HL-60/S4 treated with retinoic acid at 250 ng/mL for 4 days and 3 days (cell line): ENCODE measurements around the gene EPHB1.

Experiments
- in situ Hi-C: fragments of 300-500 bp; cut with MboI; formaldehyde crosslinking; loops from 2 replicates; pipeline ENCODE4 v1.7.0; 2022; ENCODE audit warnings: low sequenced_read_pairs

EPHB1 gene

DNA sequence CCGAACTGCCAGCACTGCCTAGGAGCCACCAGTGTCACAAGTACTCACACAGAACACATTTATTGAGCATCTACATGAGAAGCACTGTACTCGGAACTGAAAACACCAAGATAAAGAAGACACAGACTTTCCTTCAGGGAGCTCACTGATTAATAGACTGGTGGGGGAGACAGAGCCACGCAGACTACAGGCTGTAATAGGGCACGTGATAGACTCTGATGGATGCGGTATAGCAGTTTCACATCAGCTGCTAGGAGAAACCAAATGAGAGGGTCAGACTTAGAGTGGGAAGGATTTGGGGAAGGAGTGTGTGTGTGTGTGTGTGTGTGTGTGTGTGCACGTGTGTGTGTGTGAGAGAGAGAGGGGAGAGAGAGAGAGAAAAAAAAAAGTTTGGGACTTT lies 12.1 kb downstream of the EPHB1 start:
- in situ Hi-C loops, result no loop called here

DNA sequence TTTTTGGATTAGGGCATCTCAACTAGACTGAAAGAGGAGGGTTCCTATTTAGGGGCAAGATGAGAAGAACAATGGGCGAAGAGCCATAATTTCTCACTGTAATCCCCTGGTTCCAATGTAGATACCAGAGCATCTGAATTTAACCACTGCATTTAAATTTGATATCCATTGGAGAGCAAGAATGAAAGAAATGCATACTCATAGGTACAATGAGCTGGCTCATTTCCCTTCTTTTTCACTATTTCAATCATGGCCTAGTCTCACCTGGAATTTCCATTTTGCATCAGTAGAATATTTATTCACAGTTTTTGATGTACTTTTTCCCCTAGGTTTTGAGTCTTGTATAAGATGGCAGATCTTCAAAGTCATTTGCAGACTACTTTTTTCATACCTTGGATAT lies 13.8 kb downstream of the EPHB1 start:
- in situ Hi-C loops, result no loop called here

DNA sequence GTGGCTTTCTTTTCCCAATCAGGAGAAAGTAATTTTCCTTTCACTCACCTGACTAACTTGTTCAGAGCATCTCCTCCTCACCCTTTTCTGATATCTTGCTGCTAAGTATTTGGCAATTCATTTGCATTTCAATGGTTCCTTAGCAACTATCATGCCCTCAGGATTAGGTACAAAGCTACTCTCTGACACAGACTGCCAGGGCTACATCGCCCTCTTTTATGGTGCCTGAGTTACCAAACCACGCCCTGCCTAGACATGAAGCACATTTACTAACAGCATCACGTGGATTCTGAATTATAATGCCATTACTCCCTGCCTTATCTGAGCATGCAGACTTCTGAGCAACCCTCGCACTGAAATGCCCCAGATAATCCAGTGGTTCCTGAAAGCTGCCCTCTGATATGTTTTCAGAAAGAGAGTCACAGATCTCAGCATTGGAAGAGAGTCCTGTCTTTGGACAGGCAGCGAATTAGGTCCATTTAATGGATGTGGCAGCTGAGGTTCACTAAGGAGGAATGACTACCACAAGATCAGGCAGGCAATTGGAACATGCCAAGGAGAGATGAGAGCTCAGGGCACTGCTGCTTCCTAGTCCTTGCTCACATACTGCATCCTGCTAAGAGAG lies 14.5 kb downstream of the EPHB1 start:
- in situ Hi-C loops, result no loop called here

GRCh38 chr3:134810052-134810435 lies 15.0 kb downstream of the EPHB1 start:
- in situ Hi-C loops, result no loop called here

DNA sequence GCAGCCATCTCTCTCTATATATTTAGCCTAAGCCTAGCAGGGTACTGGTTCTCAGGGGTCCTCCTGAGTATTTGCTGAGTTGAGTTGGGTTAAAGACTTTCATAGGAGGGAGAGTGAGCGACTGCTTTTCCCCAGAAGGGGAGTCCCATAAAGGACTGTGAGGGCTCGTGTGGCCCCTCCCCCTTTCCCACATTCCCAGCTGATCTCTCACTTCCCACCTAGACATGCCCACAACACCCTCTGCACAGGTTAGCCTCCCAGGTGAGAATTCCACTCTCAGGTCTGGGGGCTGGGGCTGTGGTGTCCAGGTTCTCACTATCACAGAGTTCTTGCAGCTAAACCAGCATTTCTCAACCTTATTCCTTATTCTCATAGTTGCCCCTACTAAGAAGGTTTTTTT lies 15.8 kb downstream of the EPHB1 start:
- in situ Hi-C loops, result no loop called here

DNA sequence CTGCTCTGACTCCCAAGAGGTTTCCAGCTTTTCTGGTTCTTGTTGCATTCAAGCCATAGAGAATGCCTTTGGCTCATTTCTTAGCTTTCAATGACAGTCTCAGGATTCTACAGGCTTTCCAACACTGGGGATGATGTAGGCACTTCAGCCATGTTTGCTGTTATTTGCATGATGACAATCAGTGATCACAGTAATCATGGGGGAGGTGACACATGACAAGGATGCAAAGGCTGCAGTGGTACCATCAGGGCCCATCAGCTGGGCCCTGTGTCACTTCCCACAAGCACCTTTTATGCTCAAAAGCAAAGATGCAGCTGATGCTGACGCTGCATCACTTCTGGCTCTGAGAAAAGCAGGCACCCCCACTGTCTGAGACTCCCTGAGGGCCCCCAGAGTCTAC lies 18.6 kb downstream of the EPHB1 start:
- in situ Hi-C loops, result no loop called here

DNA sequence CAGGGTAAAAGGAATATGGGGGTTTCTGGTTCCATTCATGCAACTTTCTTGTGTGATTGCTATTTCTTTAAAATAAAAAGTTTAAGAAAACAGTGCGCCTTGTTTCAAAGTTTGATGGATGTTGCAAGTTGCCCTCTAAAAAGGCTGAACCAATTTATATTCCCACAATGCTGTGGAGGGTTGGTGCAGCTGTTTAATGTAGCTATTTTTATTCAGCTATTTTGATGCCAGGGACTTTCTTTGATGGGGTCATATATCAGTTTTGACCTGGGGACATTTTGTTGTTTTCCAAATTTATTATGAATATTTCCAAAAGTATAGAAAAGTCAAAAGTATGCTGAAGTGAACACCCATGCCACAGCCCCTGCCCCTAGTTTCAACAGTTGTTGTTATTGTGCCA lies 20.5 kb downstream of the EPHB1 start:
- in situ Hi-C loops, result no loop called here

GRCh38 chr3:134816623-134817022 lies 21.6 kb downstream of the EPHB1 start:
- in situ Hi-C loops, result no loop called here

DNA sequence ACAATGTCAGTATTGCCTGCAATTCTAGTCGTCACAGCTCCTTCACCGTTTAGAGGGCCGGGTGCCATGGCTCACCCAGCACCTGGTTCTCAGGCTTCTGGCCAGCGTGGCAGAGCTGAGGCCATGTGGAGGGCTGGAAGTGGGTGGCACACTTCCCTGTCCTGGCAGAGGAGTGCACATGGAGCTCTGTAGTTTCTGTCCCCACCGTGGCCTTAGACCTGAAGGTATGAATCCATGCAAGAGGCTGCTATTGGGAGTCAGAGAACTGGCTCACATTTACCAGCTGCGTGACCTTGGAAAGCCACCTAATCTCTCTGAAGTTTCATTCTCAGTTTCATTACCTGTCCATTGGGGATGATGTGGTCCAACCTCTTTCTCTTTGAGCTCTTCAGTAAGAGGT lies 22.2 kb downstream of the EPHB1 start:
- in situ Hi-C loops, result no loop called here

- in situ Hi-C loops, result no loop called here
These were observed 25.9 kb downstream of the EPHB1 start for GRCh38 chr3:134820994-134821393.

DNA sequence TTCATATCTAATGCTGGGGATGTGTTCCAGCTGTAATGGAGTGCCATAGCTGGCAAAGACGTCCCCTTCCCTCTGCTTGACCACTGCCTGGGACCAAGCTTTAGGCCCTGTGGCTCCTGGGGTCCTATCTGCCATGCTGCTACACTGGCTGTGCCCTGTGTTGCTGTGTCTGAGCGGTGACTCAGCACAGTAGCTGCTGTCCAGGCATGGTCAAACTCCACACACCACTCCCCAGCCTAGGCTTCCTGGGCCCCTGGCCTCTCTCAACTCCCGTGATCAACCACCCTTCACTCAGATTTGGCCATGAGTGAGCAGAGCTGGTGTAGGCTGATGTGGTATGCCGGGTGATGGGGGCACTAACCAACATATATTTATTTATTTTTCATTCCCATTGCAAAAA lies 27.0 kb downstream of the EPHB1 start:
- in situ Hi-C loops, result no loop called here

DNA sequence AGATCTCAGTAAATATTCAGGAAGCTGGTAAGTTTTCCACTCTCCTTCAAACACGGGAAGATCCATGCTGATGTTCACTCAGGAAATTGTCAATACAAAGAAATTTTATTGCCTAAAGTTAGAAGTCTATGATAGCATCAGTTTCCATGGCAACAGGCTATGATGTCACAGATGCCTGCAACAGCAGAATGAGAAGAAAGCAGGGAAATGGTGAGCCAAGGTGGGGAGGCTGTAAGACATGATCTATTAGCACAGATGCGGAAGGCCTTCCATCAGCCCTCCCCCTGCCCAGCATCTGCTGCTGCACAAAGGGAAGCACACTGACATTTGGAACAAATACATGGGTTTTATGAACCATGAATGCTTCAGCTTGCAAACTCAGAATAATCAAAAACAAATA lies 28.6 kb downstream of the EPHB1 start:
- in situ Hi-C loops, result no loop called here

GRCh38 chr3:134824791-134825190 lies 29.7 kb downstream of the EPHB1 start:
- in situ Hi-C loops, result no loop called here

DNA sequence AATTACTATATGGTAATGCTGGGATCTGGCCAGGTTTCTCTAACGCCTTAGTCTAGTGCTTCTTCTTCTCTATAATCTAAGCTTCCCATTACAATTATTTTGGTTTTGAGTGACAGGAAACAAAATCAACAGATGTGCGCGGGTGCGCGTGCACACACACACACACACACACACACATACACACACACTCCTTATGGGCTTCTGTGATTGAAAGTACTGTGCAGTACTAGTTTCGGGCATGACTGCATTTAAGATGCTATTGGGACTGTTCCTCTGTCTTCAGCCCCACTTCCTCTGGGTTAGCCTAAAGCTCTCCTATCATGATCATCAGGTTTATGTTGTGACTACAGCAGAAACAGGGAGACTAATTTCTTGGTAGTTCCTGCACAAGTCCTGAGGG lies 32.2 kb downstream of the EPHB1 start:
- in situ Hi-C loops, result no loop called here

DNA sequence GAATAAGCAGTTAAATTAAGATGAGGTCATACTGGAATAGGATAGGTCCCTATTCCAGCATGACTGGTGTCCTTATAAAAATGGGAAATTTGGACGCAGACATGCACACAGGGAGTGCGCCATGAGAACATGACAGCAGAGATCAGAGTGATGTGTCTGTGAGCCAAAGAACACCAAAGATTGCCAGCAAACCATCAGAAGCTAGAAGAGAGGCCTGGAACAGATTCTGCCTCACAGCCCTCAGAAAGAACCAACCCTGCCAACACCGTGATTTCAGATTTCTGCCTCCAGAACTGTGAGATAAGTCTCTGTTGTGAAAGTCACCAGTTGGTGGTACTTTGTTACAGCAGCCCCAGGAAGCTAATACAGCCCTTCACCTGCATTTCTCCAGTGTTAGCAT lies 34.7 kb downstream of the EPHB1 start:
- in situ Hi-C loops, result no loop called here

GRCh38 chr3:134832585-134832984 lies 37.5 kb downstream of the EPHB1 start:
- in situ Hi-C loops, result no loop called here

- in situ Hi-C loops, result no loop called here
These were observed 38.5 kb downstream of the EPHB1 start for GRCh38 chr3:134833453-134834163.

DNA sequence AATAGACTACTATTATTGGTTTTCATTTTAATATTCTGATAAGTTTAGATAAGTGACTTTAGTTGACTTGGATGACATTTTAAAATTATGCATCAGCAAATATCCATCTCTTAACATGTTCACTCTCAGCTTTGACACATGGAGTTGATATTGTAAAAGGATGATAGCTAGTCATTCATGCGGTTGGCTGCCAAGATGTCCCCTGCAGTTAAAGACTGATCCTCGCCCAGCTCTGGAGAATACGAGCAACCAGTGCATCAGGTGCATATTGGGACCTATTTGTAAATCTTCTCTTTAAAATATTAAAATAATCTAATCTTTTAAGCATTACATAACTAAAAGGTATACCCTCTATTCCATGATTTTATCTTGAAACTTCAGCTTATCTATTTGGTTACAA lies 41.9 kb downstream of the EPHB1 start:
- in situ Hi-C loops, result no loop called here

DNA sequence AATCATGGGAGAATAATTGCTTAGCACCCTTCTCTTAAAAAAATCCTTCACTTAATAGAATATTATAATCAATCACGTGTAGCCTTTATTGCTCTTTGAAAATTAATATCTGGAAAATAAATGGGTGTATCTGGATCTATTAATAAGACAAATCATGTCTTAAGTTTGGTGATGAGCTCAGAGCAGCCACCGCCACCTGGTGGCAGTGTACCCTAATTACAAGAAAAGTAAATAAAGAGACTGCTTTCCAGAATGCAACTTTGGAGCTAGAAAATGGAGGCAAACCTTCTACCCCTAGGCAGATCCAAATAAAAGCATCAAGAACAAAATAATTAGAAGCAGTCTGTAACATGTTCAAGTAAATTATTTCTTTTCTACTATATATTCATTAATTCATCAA lies 43.5 kb downstream of the EPHB1 start:
- in situ Hi-C loops, result no loop called here

- in situ Hi-C loops, result no loop called here
These were observed 44.4 kb downstream of the EPHB1 start for GRCh38 chr3:134839422-134839821.

DNA sequence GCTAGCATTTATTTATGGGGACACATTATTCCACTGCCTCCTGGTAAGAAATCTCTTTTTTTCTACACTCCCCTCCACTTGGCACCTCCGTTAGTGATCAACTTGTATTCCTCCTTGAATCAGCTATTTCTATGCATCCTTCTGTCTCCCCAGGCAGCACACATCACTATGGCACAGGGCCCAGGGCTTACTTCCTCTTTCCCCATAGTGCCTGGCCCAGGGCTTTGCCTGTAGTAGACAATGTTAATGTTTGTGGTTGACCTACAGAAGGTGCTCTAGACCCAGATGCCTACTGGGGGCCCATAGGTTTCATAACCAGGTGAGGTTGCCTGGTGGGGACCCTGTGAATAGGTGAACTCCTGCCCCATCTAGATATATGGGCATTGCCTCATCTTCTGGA lies 44.9 kb downstream of the EPHB1 start:
- in situ Hi-C loops, result no loop called here

DNA sequence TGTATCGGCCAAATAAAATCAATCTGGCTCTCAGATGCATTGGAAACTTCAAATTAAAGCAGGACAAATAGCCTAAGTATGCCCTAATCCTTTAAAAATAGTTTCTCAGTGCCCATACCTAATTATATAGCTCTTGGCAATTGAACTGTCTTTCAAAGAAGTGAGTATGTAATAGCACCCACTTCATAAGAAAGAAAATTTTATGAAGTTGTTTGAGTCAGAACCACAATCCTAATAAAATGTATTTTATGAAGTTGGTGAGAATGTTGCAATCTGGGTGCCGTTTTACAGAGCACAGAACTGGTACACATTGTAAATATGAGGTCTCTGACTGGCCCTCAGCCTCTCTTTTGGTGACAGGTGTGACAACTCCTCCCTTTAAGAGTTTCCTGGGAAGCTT lies 45.4 kb downstream of the EPHB1 start:
- in situ Hi-C loops, result no loop called here

GRCh38 chr3:134846084-134846483 lies 51.0 kb downstream of the EPHB1 start:
- in situ Hi-C loops, result no loop called here
